IMR-90 (cell line): ENCODE data around the gene AKAP12. TPM values are rescaled to one million over a fixed set of nuclear protein-coding genes. Genes with fewer than 3 reads are reported as not detected.

Experiments used
- ATAC-seq: fragments of 200-7000 bp; cut with Tn5 transposase; 2 replicates; pipeline ENCODE4 v1.9.1; 2020; ENCODE audit warnings: low read depth, mild to moderate bottlenecking, moderate library complexity
- BruUV-seq: library from RNA; stranded (reverse); fragments of 400-500 nt; replicated peaks from 2 replicates; lab custom pipeline; 2021; lab: Mats Ljungman, UMichigan
- CTCF ChIA-PET: fragments of 300-600 bp; formaldehyde crosslinking; extraction: SDS; loops from one replicate; lab custom pipeline; 2021; ENCODE audit warnings: antibody characterized with exemption; lab: Yijun Ruan, JAX
- POLR2A ChIA-PET: fragments of 300-600 bp; sonication (Branson Sonifier 250); formaldehyde crosslinking; loops from one replicate; lab custom pipeline; 2022; ENCODE audit warnings: antibody characterized with exemption; ENCODE audit not compliant: unreplicated experiment; lab: Charles Lee
- DNase-seq: peaks from one replicate; pipeline ENCODE4 v3.0.0; 2013
- H2AFZ ChIP-seq: replicated peaks from 2 replicates; pipeline ENCODE3; 2013; ENCODE audit warnings: low read length, mild to moderate bottlenecking; ENCODE audit not compliant: poor library complexity
- H2AK5ac ChIP-seq: 2 replicates; pipeline ENCODE4 v1.6.1; 2013; ENCODE audit warnings: low read depth, low read length, inconsistent platforms
- H2AK9ac ChIP-seq: replicated peaks from 2 replicates; pipeline ENCODE3; 2013; ENCODE audit warnings: mild to moderate bottlenecking, low read depth, low read length, moderate library complexity; ENCODE audit not compliant: poor library complexity
- H2BK120ac ChIP-seq: 2 replicates; pipeline ENCODE4 v1.6.1; 2013; ENCODE audit warnings: low read depth, low read length, inconsistent platforms
- H2BK15ac ChIP-seq: 3 replicates; pipeline ENCODE4 v1.6.1; 2013; ENCODE audit warnings: low read depth, low read length, inconsistent platforms
- H2BK20ac ChIP-seq: 2 replicates; pipeline ENCODE4 v1.6.1; 2013; ENCODE audit warnings: low read depth, mild to moderate bottlenecking, inconsistent platforms, low read length, moderate library complexity
- H2BK5ac ChIP-seq: 2 replicates; pipeline ENCODE4 v1.6.1; 2013; ENCODE audit warnings: mild to moderate bottlenecking, low read depth, low read length, inconsistent platforms; ENCODE audit not compliant: poor library complexity, severe bottlenecking
- H3K14ac ChIP-seq: replicated peaks from 2 replicates; pipeline ENCODE4 v1.6.1; 2013; ENCODE audit warnings: low read depth, low read length, inconsistent platforms
- H3K18ac ChIP-seq: 2 replicates; pipeline ENCODE4 v1.6.1; 2013; ENCODE audit warnings: low read depth, low read length, control low read depth
- H3K23ac ChIP-seq: 2 replicates; pipeline ENCODE4 v1.6.1; 2013; ENCODE audit warnings: low read depth, low read length, inconsistent platforms
- H3K27ac ChIP-seq: 2 replicates; pipeline ENCODE4 v1.5.1; 2013; ENCODE audit warnings: mild to moderate bottlenecking, control low read depth, low read length; ENCODE audit not compliant: insufficient read depth
- H3K27me3 ChIP-seq: 2 replicates; pipeline ENCODE4 v1.6.1; 2013; ENCODE audit warnings: low read length; ENCODE audit not compliant: control insufficient read depth, insufficient read depth
- H3K36me3 ChIP-seq: 2 replicates; pipeline ENCODE4 v1.6.1; 2013; ENCODE audit warnings: low read length, mixed read lengths; ENCODE audit not compliant: control insufficient read depth, insufficient read depth
- H3K4ac ChIP-seq: 2 replicates; pipeline ENCODE4 v1.6.1; 2013; ENCODE audit warnings: low read depth, low read length, inconsistent platforms
- H3K4me1 ChIP-seq: 2 replicates; pipeline ENCODE4 v1.6.1; 2013; ENCODE audit warnings: low read length, mixed read lengths; ENCODE audit not compliant: control insufficient read depth, insufficient read depth
- H3K4me2 ChIP-seq: 2 replicates; pipeline ENCODE4 v1.6.1; 2013; ENCODE audit warnings: low read depth, mild to moderate bottlenecking, control low read depth, low read length, moderate library complexity
- H3K4me3 ChIP-seq: 2 replicates; pipeline ENCODE4 v1.5.1; 2013; ENCODE audit warnings: low read depth, mild to moderate bottlenecking, control low read depth, low read length, moderate library complexity; ENCODE audit not compliant: insufficient read depth
- H3K56ac ChIP-seq: 2 replicates; pipeline ENCODE4 v1.6.1; 2013; ENCODE audit warnings: low read length, inconsistent platforms; ENCODE audit not compliant: insufficient read depth; ENCODE audit errors: extremely low read depth
- H3K79me1 ChIP-seq, 2 experiments: 2 replicates each; pipeline ENCODE4 v1.6.1; 2013; ENCODE audit warnings: low read length in 2 of 2, inconsistent platforms in 1 of 2, low read depth in 1 of 2
- H3K9ac ChIP-seq: 2 replicates; pipeline ENCODE4 v1.6.1; 2013; ENCODE audit warnings: low read depth, low read length, control low read depth
- H3K9me1 ChIP-seq: 2 replicates; pipeline ENCODE4 v1.6.1; 2013; ENCODE audit warnings: low read length, inconsistent platforms; ENCODE audit not compliant: insufficient read depth
- H3K9me3 ChIP-seq: 2 replicates; pipeline ENCODE4 v1.6.1; 2013; ENCODE audit warnings: low read length; ENCODE audit not compliant: control insufficient read depth, insufficient read depth
- H4K20me1 ChIP-seq: 2 replicates; pipeline ENCODE4 v1.6.1; 2013; ENCODE audit warnings: low read length, inconsistent platforms; ENCODE audit not compliant: insufficient read depth
- H4K5ac ChIP-seq: 2 replicates; pipeline ENCODE4 v1.6.1; 2013; ENCODE audit warnings: mild to moderate bottlenecking, low read depth, low read length, control low read depth
- H4K8ac ChIP-seq, 2 experiments: 2 replicates each; pipeline ENCODE4 v1.6.1; 2013; ENCODE audit warnings: low read depth in 2 of 2, low read length in 2 of 2, control low read depth in 1 of 2, inconsistent platforms in 1 of 2
- H4K91ac ChIP-seq: 2 replicates; pipeline ENCODE4 v1.6.1; 2013; ENCODE audit warnings: low read depth, low read length, inconsistent platforms; ENCODE audit not compliant: insufficient read depth
- BHLHE40 ChIP-seq: fragments of 150-350 bp; IDR thresholded peaks from 2 replicates; pipeline ENCODE4 v1.6.1; 2016; ENCODE audit warnings: mild to moderate bottlenecking, low read depth, low read length
- CEBPB ChIP-seq: IDR thresholded peaks from 2 replicates; pipeline ENCODE4 v1.6.1; 2012; ENCODE audit warnings: low read depth, low read length, improper control_type of control experiment
- CHD1 ChIP-seq: IDR thresholded peaks from 2 replicates; pipeline ENCODE4 v1.6.1; 2012; ENCODE audit warnings: low read depth, low read length, improper control_type of control experiment
- FOS ChIP-seq: fragments of 150-350 bp; IDR thresholded peaks from 2 replicates; pipeline ENCODE4 v1.6.1; 2016; ENCODE audit warnings: low read depth, low read length
- MAFK ChIP-seq: IDR thresholded peaks from 2 replicates; pipeline ENCODE4 v1.6.1; 2012; ENCODE audit warnings: low read depth, low read length, improper control_type of control experiment
- MAZ ChIP-seq: IDR thresholded peaks from 2 replicates; pipeline ENCODE4 v1.6.1; 2012; ENCODE audit warnings: low read depth, mild to moderate bottlenecking, low read length, improper control_type of control experiment, moderate library complexity, borderline replicate concordance
- MXI1 ChIP-seq: IDR thresholded peaks from 2 replicates; pipeline ENCODE4 v1.6.1; 2012; ENCODE audit warnings: low read depth, mild to moderate bottlenecking, low read length, moderate library complexity, borderline replicate concordance
- NFE2L2 ChIP-seq: fragments of 150-350 bp; IDR thresholded peaks from 2 replicates; pipeline ENCODE4 v1.6.1; 2016; ENCODE audit warnings: low read depth, mild to moderate bottlenecking, low read length
- POLR2A ChIP-seq: IDR thresholded peaks from 2 replicates; pipeline ENCODE4 v1.6.1; 2012; ENCODE audit warnings: mild to moderate bottlenecking, low read depth, low read length
- RAD21 ChIP-seq: IDR thresholded peaks from 2 replicates; pipeline ENCODE4 v1.6.1; 2012; ENCODE audit warnings: low read length, improper control_type of control experiment
- RCOR1 ChIP-seq: IDR thresholded peaks from 2 replicates; pipeline ENCODE4 v1.6.1; 2012; ENCODE audit warnings: mild to moderate bottlenecking, low read length, improper control_type of control experiment; ENCODE audit not compliant: insufficient replicate concordance
- RFX5 ChIP-seq: IDR thresholded peaks from 2 replicates; pipeline ENCODE4 v1.8.0; 2012; ENCODE audit warnings: low read depth, mild to moderate bottlenecking, low read length, moderate library complexity
- SMC3 ChIP-seq: fragments of 150-350 bp; IDR thresholded peaks from 2 replicates; pipeline ENCODE4 v1.6.1; 2016; ENCODE audit warnings: low read depth, mild to moderate bottlenecking, antibody characterized with exemption, low read length, moderate library complexity
- WGBS, 2 experiments: methylation state at CpG; one replicate each; pipeline versions ENCODE4 v1.1.5 to v1.1.7; 2013; ENCODE audit warnings: missing lambda C conversion rate in 2 of 2; ENCODE audit not compliant: insufficient read length in 1 of 2; ENCODE audit errors: extremely low coverage in 2 of 2; 5-methylcytosine and 5-hydroxymethylcytosine counted together
- dilution Hi-C: fragments of 300-500 bp; cut with HindIII; formaldehyde crosslinking; loops from one replicate; pipeline ENCODE4 v1.14.3; 2018; ENCODE audit warnings: low sequenced_read_pairs; ENCODE audit not compliant: unreplicated experiment
- in situ Hi-C: fragments of 300-500 bp; cut with MboI; formaldehyde crosslinking; loops from 3 replicates; pipeline ENCODE4 v1.14.3; 2019; ENCODE audit warnings: low sequenced_read_pairs, inconsistent platforms, mixed read lengths
- intact Hi-C: fragments of 100-400 bp; cut with micrococcal nuclease; formaldehyde crosslinking; loops from 2 replicates; pipeline ENCODE4 v1.10.0; 2022
- polyA plus RNA-seq, 3 experiments: library from polyadenylated mRNA; depleted of rRNA; stranded (reverse); fragments of >200 nt; gene quantifications; 2 replicates each; pipeline ENCODE4 v1.2.3, GENCODE V29; 2012; ENCODE audit warnings: low replicate concordance in 1 of 3
- total RNA-seq: library from RNA; depleted of rRNA; stranded (reverse); fragments of >200 nt; gene quantifications from 2 replicates; pipeline ENCODE4 v1.2.3, GENCODE V29; 2012
- TF ChIP-seq, protein P1 (sequence below): fragments of 150-350 bp; IDR thresholded peaks from 2 replicates; pipeline ENCODE4 v1.6.1; 2017; ENCODE audit warnings: mild to moderate bottlenecking, antibody characterized with exemption, low read length, low read depth
- TF ChIP-seq, protein P2 (sequence below): conservative IDR thresholded peaks from 2 replicates; pipeline ENCODE4 v1.5.1; 2012; ENCODE audit warnings: mild to moderate bottlenecking, low read depth, low read length, improper control_type of control experiment
- TF ChIP-seq, protein P3 (sequence below): fragments of 150-350 bp; IDR thresholded peaks from 2 replicates; pipeline ENCODE4 v1.6.1; 2016; ENCODE audit warnings: low read depth, mild to moderate bottlenecking, low read length, moderate library complexity, borderline replicate concordance

Gene AKAP12
- total and polyA plus RNA-seq, 2 of the 4 experiments (the other 2 are of a cell fraction) = 56.0 to 118 TPM

DNA sequence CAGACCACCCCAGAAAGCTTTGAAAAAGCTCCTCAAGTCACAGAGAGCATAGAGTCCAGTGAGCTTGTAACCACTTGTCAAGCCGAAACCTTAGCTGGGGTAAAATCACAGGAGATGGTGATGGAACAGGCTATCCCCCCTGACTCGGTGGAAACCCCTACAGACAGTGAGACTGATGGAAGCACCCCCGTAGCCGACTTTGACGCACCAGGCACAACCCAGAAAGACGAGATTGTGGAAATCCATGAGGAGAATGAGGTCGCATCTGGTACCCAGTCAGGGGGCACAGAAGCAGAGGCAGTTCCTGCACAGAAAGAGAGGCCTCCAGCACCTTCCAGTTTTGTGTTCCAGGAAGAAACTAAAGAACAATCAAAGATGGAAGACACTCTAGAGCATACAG is 112.0 kb downstream of the AKAP12 start:
- Histone ChIP-seq H3K23ac (no peak overlapping the region), H2AK9ac (no peak overlapping the region), H3K4me1 (no peaks in the 10 kb centered on the region), H2AK5ac (no peak overlapping the region), H3K4me3 (no peak overlapping the region), H4K20me1 (no peaks in the 10 kb centered on the region; the same call in 1 of the 2 replicates), H2BK5ac (no peak overlapping the region), H3K56ac (no peak overlapping the region), H3K36me3 (peaks cover 41% of the 10 kb centered on the region), H2BK120ac (no peak overlapping the region), H3K27ac (no peak overlapping the region), H3K18ac (no peak overlapping the region), H2BK20ac (no peak overlapping the region), H4K8ac (no peak overlapping the region), H2AFZ (no peak overlapping the region), H3K9ac (no peak overlapping the region), H3K27me3 (no peaks in the 10 kb centered on the region), H3K9me1 (0 out of 2 replicates have a peak, but pooled peaks cover 6% of the 10 kb centered on the region), H2BK15ac (no peak overlapping the region), H3K79me1 (peaks cover 3 to 6% of the 10 kb centered on the region in 2 experiments; a peak in 3 of 4 replicates), H3K14ac (no peak overlapping the region), H4K5ac (no peak overlapping the region), H3K4me2 (no peak overlapping the region), H4K91ac (no peak overlapping the region), H3K9me3 (no peaks in the 10 kb centered on the region), H3K4ac (no peak overlapping the region)
- intact Hi-C loops = no loop called here
- ATAC-seq = no peak
- no TSS peak for BruUV-seq
- in situ Hi-C loops = no loop called here
- TF ChIP-seq, protein P1, sequence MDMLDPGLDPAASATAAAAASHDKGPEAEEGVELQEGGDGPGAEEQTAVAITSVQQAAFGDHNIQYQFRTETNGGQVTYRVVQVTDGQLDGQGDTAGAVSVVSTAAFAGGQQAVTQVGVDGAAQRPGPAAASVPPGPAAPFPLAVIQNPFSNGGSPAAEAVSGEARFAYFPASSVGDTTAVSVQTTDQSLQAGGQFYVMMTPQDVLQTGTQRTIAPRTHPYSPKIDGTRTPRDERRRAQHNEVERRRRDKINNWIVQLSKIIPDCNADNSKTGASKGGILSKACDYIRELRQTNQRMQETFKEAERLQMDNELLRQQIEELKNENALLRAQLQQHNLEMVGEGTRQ = no peak
- TF ChIP-seq RAD21 (no peak), RCOR1 (no peak), CEBPB (no peak), CHD1 (no peak), MAFK (no peak), FOS (no peak), BHLHE40 (no peak), NFE2L2 (no peak), MXI1 (no peak), RFX5 (no peak), SMC3 (no peak), MAZ (no peak), POLR2A (no peak)
- TF ChIP-seq, protein P2, sequence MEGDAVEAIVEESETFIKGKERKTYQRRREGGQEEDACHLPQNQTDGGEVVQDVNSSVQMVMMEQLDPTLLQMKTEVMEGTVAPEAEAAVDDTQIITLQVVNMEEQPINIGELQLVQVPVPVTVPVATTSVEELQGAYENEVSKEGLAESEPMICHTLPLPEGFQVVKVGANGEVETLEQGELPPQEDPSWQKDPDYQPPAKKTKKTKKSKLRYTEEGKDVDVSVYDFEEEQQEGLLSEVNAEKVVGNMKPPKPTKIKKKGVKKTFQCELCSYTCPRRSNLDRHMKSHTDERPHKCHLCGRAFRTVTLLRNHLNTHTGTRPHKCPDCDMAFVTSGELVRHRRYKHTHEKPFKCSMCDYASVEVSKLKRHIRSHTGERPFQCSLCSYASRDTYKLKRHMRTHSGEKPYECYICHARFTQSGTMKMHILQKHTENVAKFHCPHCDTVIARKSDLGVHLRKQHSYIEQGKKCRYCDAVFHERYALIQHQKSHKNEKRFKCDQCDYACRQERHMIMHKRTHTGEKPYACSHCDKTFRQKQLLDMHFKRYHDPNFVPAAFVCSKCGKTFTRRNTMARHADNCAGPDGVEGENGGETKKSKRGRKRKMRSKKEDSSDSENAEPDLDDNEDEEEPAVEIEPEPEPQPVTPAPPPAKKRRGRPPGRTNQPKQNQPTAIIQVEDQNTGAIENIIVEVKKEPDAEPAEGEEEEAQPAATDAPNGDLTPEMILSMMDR = no peak
- TF ChIP-seq, protein P3, sequence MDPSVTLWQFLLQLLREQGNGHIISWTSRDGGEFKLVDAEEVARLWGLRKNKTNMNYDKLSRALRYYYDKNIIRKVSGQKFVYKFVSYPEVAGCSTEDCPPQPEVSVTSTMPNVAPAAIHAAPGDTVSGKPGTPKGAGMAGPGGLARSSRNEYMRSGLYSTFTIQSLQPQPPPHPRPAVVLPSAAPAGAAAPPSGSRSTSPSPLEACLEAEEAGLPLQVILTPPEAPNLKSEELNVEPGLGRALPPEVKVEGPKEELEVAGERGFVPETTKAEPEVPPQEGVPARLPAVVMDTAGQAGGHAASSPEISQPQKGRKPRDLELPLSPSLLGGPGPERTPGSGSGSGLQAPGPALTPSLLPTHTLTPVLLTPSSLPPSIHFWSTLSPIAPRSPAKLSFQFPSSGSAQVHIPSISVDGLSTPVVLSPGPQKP = no peak
- POLR2A ChIA-PET = no interaction called here
- DNase-seq = no peak
- 100% methylated on average over 3 of the region's 7 CpGs; no CpG with 5 or more reads in 1 of the 2 experiments for WGBS, 2 experiments
- dilution Hi-C loops = no loop called here
- CTCF ChIA-PET = interaction anchor here (1.0 kb wide), 1 partner anchor 337 kb away, joined by 3 read pairs; no protein-coding TSS in a partner anchor
